Stimulated activated naive CD4-positive, alpha-beta T cell (primary cell): ENCODE results near the gene HOOK1.
"Not testable (repeated sequence)": the region's sequence is repeated elsewhere in the genome, so short reads cannot be mapped to it uniquely, and the experiment has no call there.

Experiments
- DNase-seq, 6 experiments: peaks; one replicate each; lab custom pipeline; 2025; lab: John Stamatoyannopoulos, UW

HOOK1 gene

DNA sequence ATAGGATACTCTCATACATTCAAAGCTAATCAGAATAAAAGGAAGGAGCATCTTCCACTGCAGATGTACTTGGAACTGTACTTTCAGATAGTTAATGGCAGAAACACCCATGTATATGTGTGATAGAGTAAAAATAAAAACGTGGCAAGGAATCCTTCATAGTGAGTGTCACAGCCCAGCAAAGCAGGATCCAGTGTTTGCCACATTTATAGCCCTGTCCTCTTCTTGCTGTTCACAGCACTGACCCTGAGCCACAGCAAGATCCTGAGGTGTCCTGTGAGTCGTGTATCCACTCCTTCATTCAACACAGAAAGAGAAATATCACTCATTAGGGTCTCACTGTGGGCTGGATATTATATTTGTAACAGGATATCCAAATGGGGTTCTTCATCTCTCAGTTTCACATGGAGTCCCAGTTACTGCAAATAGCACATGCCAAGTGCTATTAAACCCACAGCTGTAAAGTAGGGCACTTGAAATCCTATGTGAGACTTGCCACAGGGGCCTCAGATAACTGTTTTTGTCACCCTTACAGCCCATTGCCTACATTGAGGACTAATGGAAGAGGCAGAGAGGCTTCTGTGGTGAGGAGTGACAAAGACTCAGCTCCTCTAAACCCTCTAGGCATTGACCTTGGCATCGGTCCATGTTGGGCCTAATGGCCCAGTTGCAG lies 70.5 kb downstream of the HOOK1 start:
- no peak for DNase-seq

DNA sequence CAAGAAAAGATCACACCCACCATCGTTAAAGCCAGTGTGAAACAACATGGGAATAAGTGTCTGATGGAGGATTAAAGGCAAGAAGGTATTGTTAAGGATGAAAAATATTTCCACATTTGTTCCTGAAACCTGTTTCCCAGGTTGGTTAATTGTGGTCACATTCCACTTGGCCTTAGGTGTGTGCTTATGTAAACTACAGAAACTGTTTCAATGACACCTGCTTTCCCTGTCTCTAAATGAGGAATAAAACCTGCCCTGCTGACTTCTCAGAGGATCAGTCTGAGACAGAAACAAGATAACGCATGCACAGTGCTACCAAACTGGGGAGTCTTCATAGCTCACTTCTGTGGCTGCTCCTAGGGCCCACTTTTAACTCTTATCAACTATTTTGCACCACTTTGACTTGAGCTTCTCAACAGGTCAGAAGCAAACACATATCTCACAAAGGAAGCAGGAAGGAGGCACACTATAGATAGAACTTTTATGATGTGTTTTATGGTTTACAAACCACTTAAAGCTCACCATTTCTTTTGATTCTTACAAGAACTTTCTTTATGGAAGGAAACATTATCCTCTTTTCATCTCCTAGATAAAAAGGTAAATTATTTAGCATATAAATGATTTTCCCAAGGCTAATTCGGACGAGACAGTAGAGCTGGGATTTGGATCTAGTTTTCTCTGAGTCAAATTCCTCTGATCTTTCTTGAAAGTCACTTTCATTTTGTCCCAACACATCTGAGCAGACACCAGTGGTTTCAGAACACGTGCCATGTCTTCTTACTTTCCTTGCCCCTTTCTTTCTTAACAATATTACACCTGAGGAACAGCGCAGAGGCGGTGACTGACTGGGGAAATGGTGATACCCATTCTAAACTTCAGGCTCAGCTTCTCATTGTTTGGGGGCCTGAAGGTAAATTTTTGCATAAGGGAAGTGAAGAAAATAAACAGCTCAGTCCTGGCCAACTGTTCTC lies 78.4 kb downstream of the HOOK1 start:
- peak in 2 of 6 experiments; percentile 23 to 37 for DNase-seq

DNA sequence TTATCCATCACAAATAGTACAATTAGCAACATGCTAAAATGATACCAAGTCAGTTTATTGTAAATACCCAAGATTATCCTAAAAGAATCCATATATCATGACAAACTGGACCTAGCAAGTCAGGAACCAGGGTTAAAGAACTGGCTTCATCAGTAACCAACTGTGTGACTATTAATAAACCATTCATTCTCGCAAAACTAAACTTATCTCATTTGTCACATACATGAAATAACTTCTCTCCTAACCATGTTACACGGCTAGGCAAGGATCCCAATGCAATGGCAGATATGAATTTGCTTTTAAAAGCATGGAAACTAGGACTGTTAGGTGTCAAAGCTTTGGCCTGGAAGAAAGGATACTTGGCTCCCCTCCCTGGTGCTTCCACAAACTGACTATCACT lies 82.4 kb downstream of the HOOK1 start:
- DNase-seq = no peak

DNA sequence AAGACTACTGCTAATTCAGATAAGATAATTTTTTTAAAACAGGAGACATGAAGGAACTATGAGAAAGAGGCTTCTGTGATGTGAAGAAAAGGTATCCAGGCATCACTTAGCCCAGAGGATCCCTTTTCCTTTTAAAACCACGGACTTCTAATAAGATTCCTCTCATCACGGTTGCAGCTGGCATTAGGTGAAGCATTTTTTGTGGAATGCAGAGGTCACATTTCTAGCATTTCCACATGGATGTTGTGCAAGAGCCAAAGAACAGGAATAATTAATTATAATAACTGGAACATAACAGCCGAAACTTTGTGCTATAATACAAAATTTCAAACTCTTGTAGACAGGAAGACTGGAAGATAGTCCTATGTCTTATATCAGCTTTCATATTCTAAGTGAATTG lies 84.2 kb downstream of the HOOK1 start:
- DNase-seq = no peak

- no peak for DNase-seq
Observed at GRCh38 chr1:59900640-59901039, 85.9 kb downstream of the HOOK1 start.

- no peak for DNase-seq
Observed at GRCh38 chr1:59901770-59902388, 87.1 kb downstream of the HOOK1 start.

DNA sequence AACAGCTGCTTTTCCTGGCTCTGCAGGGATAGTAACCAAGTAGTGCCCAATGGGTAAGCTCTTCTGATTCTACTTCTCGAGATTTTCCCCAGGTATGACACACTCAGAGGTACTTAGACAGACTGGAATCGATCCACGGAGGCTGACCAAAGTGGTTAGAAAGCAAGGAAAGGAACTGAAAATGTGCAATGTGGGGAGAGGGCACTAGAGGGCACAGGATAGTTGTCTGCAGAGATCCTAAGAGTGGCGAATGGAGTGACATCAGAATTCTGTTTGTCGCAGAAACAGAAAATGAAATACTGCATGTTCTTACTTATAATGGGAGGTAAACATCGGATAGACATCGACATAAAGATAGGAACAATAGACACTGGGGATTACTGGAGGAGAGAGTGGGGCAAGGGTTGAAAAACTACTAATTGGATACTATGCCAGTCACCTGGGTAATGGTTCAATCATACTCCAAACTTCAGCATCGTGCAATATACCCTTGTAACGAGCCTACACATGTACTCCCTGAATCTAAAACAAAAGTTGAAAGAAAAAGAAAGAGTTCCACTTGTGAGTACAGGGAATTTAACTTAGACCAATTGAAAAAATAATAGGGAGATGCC lies 88.5 kb downstream of the HOOK1 start:
- peak in 2 of 6 experiments; percentile 3 for DNase-seq

GRCh38 chr1:59906931-59907330 lies 92.2 kb downstream of the HOOK1 start:
- DNase-seq = no peak

DNA sequence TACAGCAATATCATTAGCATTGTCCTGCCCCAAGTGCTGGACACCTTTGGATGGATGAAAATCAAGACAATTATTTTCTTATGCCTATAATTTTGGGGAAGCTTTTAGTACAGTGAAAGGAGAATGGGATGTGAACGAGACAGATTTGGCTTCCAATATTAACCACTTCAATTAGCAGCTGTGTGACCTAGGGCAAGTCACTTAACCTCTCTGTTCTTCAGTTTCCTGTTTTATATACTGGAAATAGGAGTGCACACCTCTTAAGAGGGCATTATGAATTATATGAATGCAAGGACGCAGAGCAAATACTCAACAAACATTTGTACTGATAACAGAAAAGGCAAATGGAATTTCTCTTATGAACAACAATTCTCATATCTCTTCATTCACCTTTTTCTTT lies 93.3 kb downstream of the HOOK1 start:
- DNase-seq = no peak

DNA sequence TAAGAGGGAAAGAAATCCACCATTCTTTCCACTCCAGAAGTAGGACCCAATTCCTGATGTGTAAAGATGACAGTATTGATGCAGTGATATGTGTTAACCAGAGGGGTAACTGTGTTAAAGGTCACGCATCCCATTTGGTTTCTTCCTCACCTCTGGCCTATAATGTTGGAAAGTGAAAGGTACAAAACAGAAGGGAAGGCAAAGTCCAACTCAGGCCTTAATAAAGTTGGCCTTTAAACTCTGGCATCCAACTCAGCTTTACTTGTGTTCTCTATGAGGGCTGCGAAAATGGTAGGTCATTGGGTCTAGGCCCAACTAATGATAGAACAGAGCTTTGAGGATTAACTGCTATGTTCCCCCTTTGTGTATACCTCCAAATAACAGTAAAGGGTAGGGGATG lies 93.9 kb downstream of the HOOK1 start:
- DNase-seq = no peak

DNA sequence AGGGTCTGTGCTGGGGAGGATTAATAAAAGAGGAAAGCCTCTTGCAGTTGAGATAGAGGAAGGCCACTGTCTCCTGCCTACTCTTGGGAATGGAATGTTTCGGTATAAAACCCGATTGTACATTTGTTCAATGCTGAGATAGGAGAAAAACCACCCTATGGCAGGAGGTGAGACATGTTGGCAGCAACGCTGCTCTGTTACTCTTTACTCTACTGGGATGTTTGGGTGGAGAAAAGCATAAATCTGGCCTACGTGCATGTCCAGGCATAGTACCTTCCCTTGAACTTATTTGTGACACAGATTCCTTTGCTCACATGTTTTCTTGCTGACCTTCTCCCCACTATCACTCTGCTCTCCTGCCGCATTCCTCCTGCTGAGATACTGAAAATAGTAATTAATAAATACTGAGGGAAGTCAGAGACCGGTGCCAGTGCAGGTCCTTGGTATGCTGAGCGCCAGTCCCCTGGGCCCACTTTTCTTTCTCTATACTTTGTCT lies 100.1 kb downstream of the HOOK1 start:
- not testable (repeated sequence) for DNase-seq

DNA sequence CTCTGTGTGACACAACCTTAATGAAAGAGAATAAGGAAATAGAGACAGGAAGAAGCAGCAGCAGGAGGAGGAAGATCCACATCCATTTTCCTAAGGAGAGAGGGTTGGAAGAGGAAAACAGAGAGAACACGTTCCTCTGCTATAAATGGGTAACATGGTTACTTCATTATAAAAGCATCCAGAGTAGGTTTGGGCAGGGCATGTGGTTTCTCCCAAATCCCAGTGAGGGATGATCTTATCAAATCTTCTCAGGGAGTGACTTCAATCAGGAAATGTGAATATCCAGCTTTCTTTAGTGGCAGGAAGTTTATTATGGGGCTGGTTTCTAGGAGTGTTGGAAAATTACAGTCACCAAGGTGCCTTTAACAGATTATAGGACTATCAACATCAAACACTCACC lies 100.8 kb downstream of the HOOK1 start:
- DNase-seq = no peak

GRCh38 chr1:59917026-59917784 lies 102.5 kb downstream of the HOOK1 start:
- no peak for DNase-seq

DNA sequence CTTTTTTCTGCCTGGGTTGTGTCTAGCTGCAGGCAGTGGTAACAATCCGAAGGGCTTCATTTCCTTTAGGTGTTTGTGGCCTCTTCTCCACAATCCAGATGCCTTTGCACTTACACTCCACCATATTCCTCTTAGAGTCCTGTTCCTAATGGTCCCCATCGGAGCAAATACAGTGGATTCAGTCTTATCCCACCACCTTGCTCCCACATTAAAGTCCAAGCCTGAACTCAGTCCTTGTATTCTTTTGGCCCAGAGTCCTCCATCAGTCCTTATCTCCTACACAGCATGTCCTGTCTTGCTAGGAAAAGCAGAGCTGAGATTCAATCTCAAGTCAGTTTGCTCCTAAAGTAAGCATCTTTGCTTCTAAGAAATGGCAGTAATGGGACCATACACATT lies 103.0 kb downstream of the HOOK1 start:
- DNase-seq = no peak

DNA sequence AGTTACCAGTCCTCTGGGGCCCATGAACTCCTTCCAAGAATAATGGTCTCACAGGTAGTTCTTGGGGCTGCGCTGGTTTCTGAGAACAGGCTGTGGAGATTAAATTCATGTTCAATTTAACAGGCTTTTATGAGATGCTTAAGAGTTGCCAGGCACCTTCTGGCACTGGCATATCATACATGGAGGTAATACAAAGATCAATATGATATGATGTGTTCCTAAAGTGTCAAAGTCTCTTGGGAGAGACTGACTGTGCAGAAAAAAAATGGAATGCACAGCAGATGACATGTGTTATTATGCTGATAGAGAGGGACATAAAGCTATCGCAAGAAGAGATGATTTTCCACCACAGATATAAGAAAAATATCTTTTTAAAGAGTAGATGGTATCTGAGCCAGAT lies 105.0 kb downstream of the HOOK1 start:
- DNase-seq = no peak

DNA sequence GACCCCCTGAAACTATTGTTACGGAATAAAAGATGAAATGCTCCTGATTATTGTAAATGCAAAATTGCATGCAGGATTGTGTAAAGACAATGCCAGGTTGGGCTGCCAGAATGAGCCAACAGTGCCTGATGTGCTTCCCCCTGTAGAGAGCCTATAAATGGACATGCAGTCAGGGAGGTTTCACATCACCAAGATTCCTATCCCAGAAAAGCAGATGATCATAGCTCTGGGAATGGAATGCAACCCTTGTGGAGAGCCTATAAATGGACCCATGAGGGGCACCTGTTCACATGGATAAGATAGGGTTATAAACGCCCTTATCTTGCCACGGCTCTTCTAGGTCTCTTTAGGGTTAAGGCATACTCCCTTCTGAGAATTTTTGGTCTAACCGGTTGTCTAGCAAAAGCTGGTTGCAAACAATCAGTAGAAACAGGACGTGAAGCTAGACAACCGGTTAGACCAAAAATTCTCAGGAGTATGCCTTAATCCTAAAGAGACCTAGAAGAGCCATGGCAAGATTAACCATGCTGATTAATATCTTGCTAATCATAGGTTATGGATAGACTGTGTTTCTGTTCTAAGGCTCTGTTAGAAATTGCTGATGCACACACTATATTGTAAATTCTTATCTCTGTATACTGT lies 106.6 kb downstream of the HOOK1 start:
- DNase-seq = not testable (repeated sequence)

GRCh38 chr1:59924653-59925052 lies 109.9 kb downstream of the HOOK1 start:
- DNase-seq = no peak
